Dermis blood vessel endothelial cell (primary cell): ENCODE data around the gene RENBP. TPM values are rescaled to one million over a fixed set of nuclear protein-coding genes. Genes with fewer than 3 reads are reported as not detected.
A peak's percentile ranks its signal among the peaks of the same experiment; 100 is the strongest.

Experiments
- DNase-seq: peaks from one replicate; pipeline ENCODE4 v3.0.0; 2010
- total RNA-seq: library from RNA; depleted of rRNA; stranded (reverse); fragments of >200 nt; gene quantifications from 2 replicates; pipeline ENCODE4 v1.2.3, GENCODE V29; 2014

RENBP gene
- total RNA-seq, 1 donor from 2014 or later, result 27.4 TPM

- no peak for DNase-seq
These were observed 30.7 kb downstream of the RENBP start for GRCh38 chrX:153913701-153914100.

GRCh38 chrX:153913211-153913610 lies 31.2 kb downstream of the RENBP start:
- DNase-seq, result no peak

GRCh38 chrX:153911798-153912197 lies 32.6 kb downstream of the RENBP start:
- DNase-seq, result no peak

GRCh38 chrX:153910446-153910845 lies 34.0 kb downstream of the RENBP start:
- no peak for DNase-seq

- DNase-seq, result no peak
These were observed 34.5 kb downstream of the RENBP start for GRCh38 chrX:153909980-153910360.

- no peak for DNase-seq
These were observed 35.1 kb downstream of the RENBP start for GRCh38 chrX:153909024-153909979.

GRCh38 chrX:153908219-153908860 lies 36.1 kb downstream of the RENBP start:
- no peak for DNase-seq

- no peak for DNase-seq
These were observed 37.0 kb downstream of the RENBP start for GRCh38 chrX:153907456-153907855.

- no peak for DNase-seq
These were observed 38.1 kb downstream of the RENBP start for GRCh38 chrX:153906126-153906917.

- DNase-seq, result no peak
These were observed 38.9 kb downstream of the RENBP start for GRCh38 chrX:153905481-153906095.

- no peak for DNase-seq
These were observed 40.2 kb downstream of the RENBP start, which contains the start of gene AVPR2 for GRCh38 chrX:153903991-153904957. Gene AVPR2, plus strand, starts transcription at chrX:153904673. Its CDS starts 473 bp downstream, at chrX:153905146.

GRCh38 chrX:153903238-153903980 lies 41.0 kb downstream of the RENBP start:
- no peak for DNase-seq

GRCh38 chrX:153902385-153902784 lies 42.1 kb downstream of the RENBP start:
- no peak for DNase-seq

- DNase-seq, result no peak
These were observed 42.7 kb downstream of the RENBP start for GRCh38 chrX:153901753-153902140.

- DNase-seq, result peak; percentile 25
These were observed 43.4 kb downstream of the RENBP start for GRCh38 chrX:153900831-153901752.

- no peak for DNase-seq
These were observed 46.5 kb downstream of the RENBP start for GRCh38 chrX:153897899-153898298.

- DNase-seq, result no peak
These were observed 55.3 kb downstream of the RENBP start for GRCh38 chrX:153889123-153889522.

- no peak for DNase-seq
These were observed 56.1 kb downstream of the RENBP start for GRCh38 chrX:153888344-153888743.

- DNase-seq, result no peak
These were observed 57.1 kb downstream of the RENBP start for GRCh38 chrX:153887385-153887784.
